Stimulated activated CD4-positive, alpha-beta T cell treated with anti-CD3 and anti-CD28 coated beads, Interleukin-2, amount 100 ng/mL, for 48 hours (primary cell): ENCODE data around the gene CYP4Z1.
"Not testable (repeated sequence)": the region's sequence is repeated elsewhere in the genome, so short reads cannot be mapped to it uniquely, and the experiment has no call there.

ENCODE experiments used
- DNase-seq, 2 donors: peaks; one replicate each; pipeline ENCODE4 v3.0.0-alpha.2; 2020

CYP4Z1 gene

GRCh38 chr1:47128854-47129253, 61.8 kb downstream of the CYP4Z1 start:
- DNase-seq: not testable (repeated sequence)

DNA sequence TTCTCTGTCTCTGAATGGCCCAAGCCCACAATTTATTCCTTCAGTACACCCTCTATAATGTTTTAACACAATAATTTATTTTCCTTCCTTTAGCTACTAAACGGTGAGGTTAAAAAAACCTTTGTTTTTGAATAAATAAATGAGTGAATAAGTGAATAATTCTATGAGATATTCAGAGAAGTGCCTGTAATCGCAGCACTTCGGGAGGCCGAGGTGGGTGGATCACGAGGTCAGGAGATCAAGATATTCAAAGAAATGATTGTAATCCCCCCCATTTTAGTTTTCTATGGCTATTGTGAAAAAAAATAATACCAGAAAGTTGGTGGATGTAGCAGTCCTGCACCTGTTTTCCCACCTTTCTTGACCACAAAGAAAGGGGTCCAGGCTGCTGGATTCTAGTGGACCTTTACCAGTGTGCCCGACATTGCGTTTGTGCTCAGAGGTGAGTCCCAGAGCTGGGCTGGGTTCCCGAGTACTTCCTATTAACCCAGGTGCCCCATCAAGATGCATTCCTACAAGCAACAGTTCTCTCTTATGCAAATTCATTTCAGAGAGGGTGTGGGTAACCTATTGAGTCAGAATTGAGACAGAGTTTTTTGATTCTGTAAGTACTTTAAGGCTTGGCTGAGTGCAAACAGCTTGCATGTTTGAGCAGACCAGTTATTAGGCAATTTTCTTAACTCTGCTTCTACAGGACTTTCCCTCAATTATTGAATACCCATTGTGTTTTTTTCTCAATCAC, 62.6 kb downstream of the CYP4Z1 start:
- not testable (repeated sequence) for DNase-seq

DNA sequence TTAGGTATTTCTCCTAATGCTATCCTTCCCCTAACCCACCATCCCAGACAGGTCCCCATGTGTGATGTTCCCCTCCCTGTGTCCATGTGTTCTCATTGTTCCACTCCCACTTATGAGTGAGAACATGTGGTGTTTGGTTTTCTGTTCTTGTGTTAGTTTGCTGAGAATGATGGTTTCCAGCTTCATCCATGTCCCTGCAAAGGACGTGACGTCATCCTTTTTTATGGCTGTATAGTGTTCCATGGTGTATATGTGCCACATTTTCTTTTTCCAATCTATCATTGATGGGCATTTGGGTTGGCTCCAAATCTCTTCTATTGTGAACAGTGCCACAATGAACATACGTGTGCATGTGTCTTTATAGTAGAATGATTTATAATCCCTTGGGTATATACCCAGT, 65.6 kb downstream of the CYP4Z1 start:
- not testable (repeated sequence) for DNase-seq

- no peak for DNase-seq
Observed at GRCh38 chr1:47137198-47137597, 70.2 kb downstream of the CYP4Z1 start, which contains the start of gene CYP4A22. CYP4A22 (plus strand) TSS chr1:47137441; CDS start chr1:47137486, 45 bp downstream.

DNA sequence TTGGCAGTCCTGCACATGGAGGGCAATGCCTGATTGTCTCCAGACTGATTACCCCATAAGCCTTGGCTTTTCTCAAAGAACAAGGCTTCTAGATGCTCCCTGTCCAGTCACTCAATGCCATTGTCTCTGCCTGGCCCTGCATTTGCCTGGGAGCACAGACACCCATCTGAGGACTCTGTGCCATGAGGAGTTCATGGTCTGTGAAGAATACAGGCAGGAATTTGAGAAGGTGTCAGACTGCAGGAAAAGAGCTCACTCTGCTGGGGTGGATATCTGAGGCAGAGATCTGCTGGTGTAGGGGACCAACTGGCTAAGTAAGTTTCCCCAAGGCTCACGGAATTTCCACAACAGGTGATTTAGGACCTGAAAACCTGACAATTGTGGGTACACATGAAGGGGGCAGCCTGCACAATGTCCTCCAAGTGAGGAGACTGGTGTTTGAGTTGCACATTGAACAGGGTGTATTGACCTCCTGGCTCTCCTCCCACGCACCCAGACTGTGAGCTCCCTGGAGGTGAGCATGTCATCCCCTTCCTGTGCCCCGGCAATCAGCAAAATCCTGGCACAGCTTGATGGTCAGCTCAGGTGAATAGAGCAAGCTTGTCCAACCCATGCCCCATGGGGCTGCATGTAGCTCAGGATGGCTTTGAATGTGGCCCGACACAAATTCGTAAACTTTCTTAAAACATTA, 71.0 kb downstream of the CYP4Z1 start:
- no peak for DNase-seq

- not testable (repeated sequence) for DNase-seq
Observed at GRCh38 chr1:47140358-47140757, 73.3 kb downstream of the CYP4Z1 start.

DNA sequence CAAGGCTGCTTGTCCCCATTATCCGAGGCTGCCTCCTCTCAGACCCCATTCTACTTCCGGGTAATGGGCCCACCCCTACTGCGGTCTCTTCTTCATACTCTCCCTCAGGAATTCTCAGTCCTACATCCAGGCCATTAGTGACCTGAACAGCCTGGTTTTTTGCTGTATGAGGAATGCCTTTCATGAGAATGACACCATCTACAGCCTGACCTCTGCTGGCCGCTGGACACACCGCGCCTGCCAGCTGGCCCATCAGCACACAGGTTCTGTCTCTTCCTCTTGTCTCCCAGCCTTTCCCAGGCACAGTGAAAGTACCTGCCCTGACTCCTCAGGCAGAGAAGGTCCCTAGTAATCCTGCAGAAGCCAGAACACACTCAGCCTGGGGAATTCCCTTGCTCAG, 76.6 kb downstream of the CYP4Z1 start:
- not testable (repeated sequence) for DNase-seq

GRCh38 chr1:47146495-47146894, 79.5 kb downstream of the CYP4Z1 start:
- DNase-seq: not testable (repeated sequence)

- DNase-seq: no peak
Observed at GRCh38 chr1:47147047-47147785, 80.2 kb downstream of the CYP4Z1 start.

GRCh38 chr1:47149162-47149561, 82.1 kb downstream of the CYP4Z1 start:
- not testable (repeated sequence) for DNase-seq

- not testable (repeated sequence) for DNase-seq
Observed at GRCh38 chr1:47156457-47156856, 89.4 kb downstream of the CYP4Z1 start.

DNA sequence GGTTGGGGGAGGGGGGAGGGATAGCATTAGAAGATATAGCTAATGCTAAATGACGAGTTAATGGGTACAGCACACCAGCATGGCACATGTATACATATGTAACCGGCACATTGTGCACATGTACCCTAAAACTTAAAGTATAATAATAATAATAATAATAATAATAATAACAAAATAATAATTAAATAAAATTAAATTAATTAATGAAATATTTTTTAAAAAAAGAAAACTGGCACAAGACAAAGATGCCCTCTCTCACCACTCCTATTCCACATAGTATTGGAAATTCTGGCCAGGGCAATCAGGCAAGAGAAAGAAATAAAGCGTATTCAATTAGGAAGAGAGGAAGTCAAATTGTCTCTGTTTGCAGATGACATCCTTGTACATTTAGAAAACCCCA, 90.9 kb downstream of the CYP4Z1 start:
- not testable (repeated sequence) for DNase-seq

DNA sequence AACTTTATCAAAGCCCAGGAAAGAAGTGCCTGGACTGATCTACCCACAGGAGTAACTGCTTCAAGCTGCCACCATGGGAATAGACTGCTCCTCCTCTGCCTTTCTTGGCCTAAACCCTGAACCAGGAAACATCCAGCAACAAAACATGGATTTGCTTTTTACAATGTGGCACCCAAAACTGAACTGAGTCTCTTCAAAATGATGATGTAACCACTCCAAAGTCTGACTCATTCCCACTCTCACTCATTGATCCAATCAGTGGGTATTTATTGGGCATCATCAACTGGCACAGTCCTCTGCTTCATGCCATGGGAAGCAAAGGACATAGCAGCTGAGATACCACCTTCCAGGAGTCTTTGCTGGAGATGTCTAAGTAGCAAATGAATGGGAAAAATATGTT, 93.7 kb downstream of the CYP4Z1 start:
- no peak for DNase-seq

DNA sequence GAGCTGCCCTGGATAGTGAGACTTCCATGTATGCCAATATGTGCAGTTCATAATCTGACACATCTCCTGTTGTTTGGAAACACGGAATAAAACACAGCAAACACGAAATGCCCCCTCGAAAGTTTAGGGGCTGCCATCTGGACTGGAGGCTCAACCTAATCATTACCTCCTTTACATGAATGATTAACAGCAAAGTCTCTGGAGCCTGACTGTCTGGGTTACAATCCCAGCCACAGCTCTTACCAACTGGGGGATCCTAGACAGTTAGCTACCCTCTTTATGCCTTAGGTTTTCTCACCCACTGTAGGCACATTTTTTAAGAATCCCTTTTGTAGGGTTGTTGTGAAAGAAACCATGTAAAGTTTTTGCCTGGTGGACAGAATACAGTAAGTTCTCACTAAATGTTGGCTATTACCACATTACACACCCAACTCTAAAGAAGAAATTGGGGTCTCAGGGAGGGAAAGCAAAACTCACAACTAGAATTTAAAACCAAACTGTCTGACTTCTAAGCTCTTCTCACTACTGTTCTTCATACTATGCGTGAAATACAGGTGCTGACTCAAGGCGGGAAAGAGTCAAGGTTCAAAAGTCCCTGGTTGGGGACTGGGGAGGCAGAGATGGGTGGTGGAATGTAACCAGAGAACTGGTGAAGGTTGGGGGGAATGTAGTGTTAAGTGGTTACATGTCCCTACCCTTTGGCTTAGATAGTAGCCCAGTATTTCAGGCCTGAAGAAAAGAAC, 94.4 kb downstream of the CYP4Z1 start:
- no peak for DNase-seq

DNA sequence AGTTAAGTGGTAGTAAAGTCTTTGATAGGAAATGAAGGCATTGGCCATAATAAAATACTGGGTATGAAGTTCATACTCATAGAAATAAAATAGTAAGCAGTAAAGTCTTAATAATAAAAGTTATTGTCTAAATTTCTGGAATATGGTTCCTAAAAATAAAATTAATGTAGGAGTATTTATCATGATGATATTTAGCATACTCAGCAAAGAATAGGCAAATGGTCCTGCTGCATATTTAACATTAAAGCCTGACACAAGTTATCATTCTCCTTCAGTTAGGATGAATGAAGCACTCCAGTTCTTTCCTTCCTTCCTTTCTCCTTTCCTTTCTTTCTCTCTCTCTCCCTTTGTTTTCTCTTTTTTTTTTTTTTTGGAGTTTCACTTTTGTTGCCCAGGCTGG, 97.5 kb downstream of the CYP4Z1 start:
- no peak for DNase-seq
